OCI-LY3 (cell line): Measurements from ENCODE around the gene MSTN.

ENCODE experiments used
- CTCF ChIP-seq: fragments of 200-600, 300-600 bp; sonication (generic); IDR thresholded peaks from 2 replicates; pipeline ENCODE4 v1.5.1; 2014; ENCODE audit warnings: antibody characterized with exemption, low read length, low read depth
- EZH2phosphoT487 ChIP-seq: fragments of 200-600 bp; shearing (Covaris generic); IDR thresholded peaks from 2 replicates; pipeline ENCODE4 v1.6.1; 2018; ENCODE audit warnings: antibody characterized with exemption, mixed run types, low read depth

DNA sequence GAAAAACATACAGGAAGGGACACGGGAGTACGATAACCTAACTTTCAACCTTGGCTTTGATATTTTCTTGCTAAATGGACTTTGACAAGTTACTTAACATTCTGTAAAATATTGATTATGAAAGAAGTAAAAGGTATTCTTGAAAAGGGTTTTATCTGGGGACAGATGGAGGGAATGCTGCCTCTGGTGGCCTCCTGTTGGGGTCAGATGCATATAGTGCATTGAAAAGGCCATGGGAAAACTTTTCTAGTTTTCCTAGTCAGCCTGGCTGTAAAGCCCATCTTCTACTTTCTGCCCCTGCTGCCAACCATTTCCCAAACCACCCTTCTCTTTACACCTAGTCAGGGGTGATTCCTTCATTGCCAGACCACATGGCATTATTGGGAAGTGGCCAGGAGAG lies 22.2 kb upstream of the MSTN start:
- no peak for TF ChIP-seq CTCF
- TF ChIP-seq EZH2phosphoT487: no peak
